ENCODE measurements around the gene GOLPH3. TPM values are rescaled to one million over a fixed set of nuclear protein-coding genes. Genes with fewer than 3 reads are reported as not detected.

GOLPH3 gene
- total RNA-seq, 1 experiment from 2014 or later = 69.2 TPM

DNA sequence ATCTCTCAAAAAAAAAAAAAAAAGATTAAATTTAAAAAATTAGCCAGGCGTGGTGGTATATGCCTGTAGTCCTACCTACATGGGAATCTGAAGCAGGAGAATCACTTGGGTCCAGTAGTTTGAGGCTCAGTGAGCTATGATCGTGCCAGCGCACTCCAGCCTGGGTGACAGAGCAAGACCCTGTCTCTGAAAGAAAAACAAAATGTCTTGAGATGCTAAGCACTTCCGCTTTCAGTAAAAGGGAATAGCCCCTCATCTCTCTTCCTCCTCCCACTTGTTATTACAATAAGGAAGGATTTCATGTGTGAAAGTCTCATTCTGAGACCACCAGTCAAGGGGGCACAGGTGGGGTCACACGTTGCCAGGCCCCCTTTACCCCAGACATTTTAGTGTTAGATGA, 79.4 kb downstream of the GOLPH3 start:
- no peak for DNase-seq (ENCODE audit: low read depth, low spot score)
- ChIA-PET RAD21 (ENCODE audit: low non-redundant PET in 1 of 2, low total read pairs in 2 of 2, uncharacterized antibody in 2 of 2, unreplicated experiment in 2 of 2) (no interaction called here), POLR2A (no interaction called here), CTCF (no interaction called here)
- Histone ChIP-seq H3K79me2 (ENCODE audit: insufficient read depth, low read length) (no peaks in the 10 kb centered on the region), H3K4me3 (replicated peaks in 1 of 2; ENCODE audit: low read depth in 1 of 2, low read length in 2 of 2) (no peak overlapping the region), H3K27ac (ENCODE audit: low read depth, low read length) (no peak overlapping the region), H3K9ac (ENCODE audit: low read length) (no peak overlapping the region), H2AFZ (ENCODE audit: low read depth, low read length, poor library complexity, severe bottlenecking) (no peak overlapping the region), H4K20me1 (ENCODE audit: insufficient read depth) (no peaks in the 10 kb centered on the region), H3K36me3 (ENCODE audit: control insufficient read depth in 1 of 2, insufficient read depth in 2 of 2, low read length in 2 of 2) (no peaks in the 10 kb centered on the region), H3K4me2 (ENCODE audit: low read length) (no peak overlapping the region), H3K4me1 (ENCODE audit: control insufficient read depth in 1 of 2, insufficient read depth in 2 of 2, low read length in 2 of 2) (no peaks in the 10 kb centered on the region), H3K27me3 (ENCODE audit: insufficient read depth, low read length) (no peaks in the 10 kb centered on the region), H3K9me3 (ENCODE audit: control insufficient read depth in 1 of 2, insufficient read depth in 1 of 2, low read depth in 1 of 2, low read length in 2 of 2) (no peaks in the 10 kb centered on the region), H3K9me2 (ENCODE audit: insufficient read depth) (no peaks in the 10 kb centered on the region)
- intact Hi-C loops (cut with micrococcal nuclease) = no loop called here
- no TSS peak for BruUV-seq (replicated peaks)
- ATAC-seq = no peak
- TF ChIP-seq CEBPB (IDR thresholded peaks at IDR 0.05; ENCODE audit: low read depth) (no peak), ZNF274 (IDR thresholded peaks at IDR 0.05; ENCODE audit: low read depth, low read length) (no peak), TCF7L2 (IDR thresholded peaks at IDR 0.05; ENCODE audit: borderline replicate concordance, extremely low read depth, insufficient read depth, insufficient read length) (no peak), JUND (IDR thresholded peaks at IDR 0.05) (no peak), ZFX (IDR thresholded peaks at IDR 0.05) (no peak)

DNA sequence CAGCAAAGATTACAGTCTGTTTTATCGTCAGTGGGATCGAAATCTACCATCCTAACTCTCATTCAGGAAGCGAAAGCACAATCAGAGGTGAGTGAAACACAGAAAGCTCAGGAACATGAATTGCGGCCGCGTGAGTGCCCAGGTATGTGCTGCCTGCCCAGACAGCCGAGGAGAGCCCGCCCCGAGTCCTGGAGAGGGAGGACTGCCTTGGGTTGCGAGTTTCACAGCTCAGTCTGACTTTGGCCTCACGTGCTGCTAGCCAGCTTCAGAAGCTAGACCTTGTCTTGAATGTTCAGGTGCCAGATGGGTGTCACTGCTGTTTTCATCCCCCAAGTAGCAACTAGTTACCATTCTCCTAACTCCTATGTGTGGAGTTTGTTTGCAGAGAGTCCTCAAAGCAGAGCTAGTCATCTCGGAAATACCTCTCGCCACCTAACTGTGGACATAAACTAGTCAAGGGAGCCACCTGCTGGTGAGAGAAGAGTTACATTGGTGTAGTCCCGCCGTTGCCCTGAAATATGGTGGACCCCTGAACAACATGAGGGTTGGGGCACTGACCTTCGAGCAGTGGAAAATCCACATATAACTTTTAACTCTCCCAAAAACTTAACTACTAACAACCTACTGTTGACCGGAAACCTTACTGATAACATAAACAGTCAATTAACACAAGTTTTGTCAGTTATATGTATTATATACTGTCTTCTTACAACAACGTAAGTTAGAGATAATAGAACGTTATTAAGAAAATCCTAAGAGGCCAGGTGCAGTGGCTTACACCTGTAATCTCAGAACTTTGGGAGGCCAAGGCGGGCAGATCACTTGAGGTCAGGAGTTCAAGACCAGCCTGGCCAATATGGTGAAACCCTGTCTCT, 80.9 kb downstream of the GOLPH3 start:
- Histone ChIP-seq H3K4me1 (ENCODE audit: control insufficient read depth in 1 of 2, insufficient read depth in 2 of 2, low read length in 2 of 2) (no peaks in the 10 kb centered on the region), H2AFZ (ENCODE audit: low read depth, low read length, poor library complexity, severe bottlenecking) (no peak overlapping the region), H3K27me3 (ENCODE audit: insufficient read depth, low read length) (no peaks in the 10 kb centered on the region), H3K9ac (ENCODE audit: low read length) (no peak overlapping the region), H3K27ac (ENCODE audit: low read depth, low read length) (no peak overlapping the region), H3K79me2 (ENCODE audit: insufficient read depth, low read length) (no peaks in the 10 kb centered on the region), H3K4me3 (replicated peaks in 1 of 2; ENCODE audit: low read depth in 1 of 2, low read length in 2 of 2) (no peak overlapping the region), H3K9me3 (ENCODE audit: control insufficient read depth in 1 of 2, insufficient read depth in 1 of 2, low read depth in 1 of 2, low read length in 2 of 2) (no peaks in the 10 kb centered on the region), H4K20me1 (ENCODE audit: insufficient read depth) (no peaks in the 10 kb centered on the region), H3K4me2 (ENCODE audit: low read length) (no peak overlapping the region), H3K9me2 (ENCODE audit: insufficient read depth) (no peaks in the 10 kb centered on the region), H3K36me3 (ENCODE audit: control insufficient read depth in 1 of 2, insufficient read depth in 2 of 2, low read length in 2 of 2) (no peaks in the 10 kb centered on the region)
- ChIA-PET POLR2A (no interaction called here), CTCF (interaction anchor here (0.6 to 2.4 kb wide), 15 partner anchors 8 to 561 kb away, joined by 3 to 46 read pairs (median 4); partner anchors contain the start of gene C5orf22), RAD21 (ENCODE audit: low non-redundant PET in 1 of 2, low total read pairs in 2 of 2, uncharacterized antibody in 2 of 2, unreplicated experiment in 2 of 2) (interaction anchor here (0.9 to 1.2 kb wide), 3 partner anchors 269 to 284 kb away, joined by 3 to 5 read pairs (median 5); no protein-coding TSS in a partner anchor)
- TF ChIP-seq SIN3A (IDR thresholded peaks at IDR 0.05; ENCODE audit: low read depth) (no peak), ZNF274 (IDR thresholded peaks at IDR 0.05; ENCODE audit: low read depth, low read length) (no peak), RAD21 (IDR thresholded peaks at IDR 0.05; ENCODE audit: low read depth) (peak; percentile 77)
- TF ChIP-seq, protein P1, sequence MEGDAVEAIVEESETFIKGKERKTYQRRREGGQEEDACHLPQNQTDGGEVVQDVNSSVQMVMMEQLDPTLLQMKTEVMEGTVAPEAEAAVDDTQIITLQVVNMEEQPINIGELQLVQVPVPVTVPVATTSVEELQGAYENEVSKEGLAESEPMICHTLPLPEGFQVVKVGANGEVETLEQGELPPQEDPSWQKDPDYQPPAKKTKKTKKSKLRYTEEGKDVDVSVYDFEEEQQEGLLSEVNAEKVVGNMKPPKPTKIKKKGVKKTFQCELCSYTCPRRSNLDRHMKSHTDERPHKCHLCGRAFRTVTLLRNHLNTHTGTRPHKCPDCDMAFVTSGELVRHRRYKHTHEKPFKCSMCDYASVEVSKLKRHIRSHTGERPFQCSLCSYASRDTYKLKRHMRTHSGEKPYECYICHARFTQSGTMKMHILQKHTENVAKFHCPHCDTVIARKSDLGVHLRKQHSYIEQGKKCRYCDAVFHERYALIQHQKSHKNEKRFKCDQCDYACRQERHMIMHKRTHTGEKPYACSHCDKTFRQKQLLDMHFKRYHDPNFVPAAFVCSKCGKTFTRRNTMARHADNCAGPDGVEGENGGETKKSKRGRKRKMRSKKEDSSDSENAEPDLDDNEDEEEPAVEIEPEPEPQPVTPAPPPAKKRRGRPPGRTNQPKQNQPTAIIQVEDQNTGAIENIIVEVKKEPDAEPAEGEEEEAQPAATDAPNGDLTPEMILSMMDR (IDR thresholded peaks at IDR 0.05 in 2 of 3, conservative IDR thresholded peaks at IDR 0.05 in 1 of 3; ENCODE audit: borderline replicate concordance in 1 of 3, insufficient read depth in 1 of 3, low read depth in 2 of 3, low read length in 2 of 3) = peak; percentile 56 to 87 (median 69); a peak in 5 of 6 replicates
- no TSS peak for BruUV-seq (replicated peaks)
- DNase-seq (ENCODE audit: low read depth, low spot score) (peak; percentile 52), ATAC-seq (peak; percentile 97)
- intact Hi-C loops (cut with micrococcal nuclease) = loop anchor here (1.0 kb wide), 2 partner anchors 268 to 512 kb away; no protein-coding TSS in a partner anchor

Data from HCT116 (cell line).